CD4-positive, alpha-beta T cell treated with Interleukin-15 for 1 hour (primary cell): ENCODE measurements around the gene PLEK.
A peak's percentile ranks its signal among the peaks of the same experiment; 100 is the strongest.
"Not testable (repeated sequence)": the region's sequence is repeated elsewhere in the genome, so short reads cannot be mapped to it uniquely, and the experiment has no call there.

Source experiments
- DNase-seq: peaks from one replicate; pipeline ENCODE4 v3.0.0-alpha.2; 2020

PLEK gene

DNA sequence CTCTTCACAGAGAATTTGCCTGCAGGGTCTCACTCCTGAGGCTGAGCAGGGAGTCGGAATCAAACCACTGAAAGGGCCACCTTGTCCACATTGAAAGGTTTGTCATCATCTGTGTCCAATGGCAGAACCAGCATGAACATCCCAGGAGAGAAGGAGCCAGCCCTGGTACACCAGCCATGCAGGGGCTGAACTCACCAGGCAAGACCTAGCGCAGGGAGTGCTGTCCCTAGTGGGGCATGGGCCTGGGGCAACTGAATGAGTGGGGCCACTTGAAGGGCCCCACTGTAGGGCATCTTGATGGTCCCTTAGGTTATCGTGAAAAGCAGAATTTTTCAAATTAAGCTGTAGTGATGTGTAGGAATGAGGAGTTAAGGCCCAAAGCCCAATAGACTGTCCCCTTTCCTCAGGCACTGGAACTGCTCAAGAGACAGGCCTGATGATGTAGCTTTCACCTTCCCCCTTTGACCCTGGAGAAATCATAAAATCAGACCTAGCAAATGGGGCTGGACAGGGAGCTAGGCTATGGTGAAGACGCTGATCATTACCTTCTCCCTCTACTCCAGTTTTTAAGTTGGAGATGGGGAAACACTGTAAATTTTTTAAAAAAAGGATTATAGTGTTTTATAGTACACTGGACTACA, 8.4 kb upstream of the PLEK start:
- no peak for DNase-seq

DNA sequence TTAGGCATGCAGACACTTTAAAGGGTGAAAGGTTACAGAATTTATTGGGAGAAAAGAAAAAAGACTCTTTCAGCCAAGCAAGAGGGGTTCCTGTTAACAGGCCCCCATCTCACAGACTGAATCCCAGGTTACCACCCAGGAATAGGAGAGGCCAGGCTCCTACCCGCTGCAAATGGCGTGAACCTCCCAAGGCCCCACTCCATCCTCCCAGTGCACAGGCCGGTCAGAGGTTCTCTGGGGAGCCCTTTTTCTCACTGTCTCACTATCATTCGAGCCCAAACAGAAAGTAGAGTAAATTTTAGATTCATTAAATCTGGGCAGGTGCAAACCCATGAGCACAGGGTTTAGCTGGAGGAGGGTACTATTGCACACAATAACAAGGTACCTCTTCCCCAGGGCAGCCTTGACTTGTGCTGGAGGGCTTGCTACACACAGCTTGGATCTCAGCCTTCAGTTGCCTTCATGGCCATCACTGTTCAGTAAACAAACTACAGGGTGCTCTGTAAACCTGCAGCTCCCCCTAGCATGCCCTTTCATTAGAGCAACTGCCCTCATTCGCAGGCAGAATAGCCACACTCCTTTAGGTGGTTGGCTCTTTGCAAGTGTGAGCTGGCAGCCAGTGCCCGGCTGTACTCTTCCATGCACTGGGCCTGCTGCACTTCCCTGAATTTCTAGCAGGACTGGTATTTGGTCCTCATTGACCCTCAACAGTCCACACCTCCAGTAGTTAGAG, 7.3 kb upstream of the PLEK start:
- DNase-seq = peak; percentile 39

DNA sequence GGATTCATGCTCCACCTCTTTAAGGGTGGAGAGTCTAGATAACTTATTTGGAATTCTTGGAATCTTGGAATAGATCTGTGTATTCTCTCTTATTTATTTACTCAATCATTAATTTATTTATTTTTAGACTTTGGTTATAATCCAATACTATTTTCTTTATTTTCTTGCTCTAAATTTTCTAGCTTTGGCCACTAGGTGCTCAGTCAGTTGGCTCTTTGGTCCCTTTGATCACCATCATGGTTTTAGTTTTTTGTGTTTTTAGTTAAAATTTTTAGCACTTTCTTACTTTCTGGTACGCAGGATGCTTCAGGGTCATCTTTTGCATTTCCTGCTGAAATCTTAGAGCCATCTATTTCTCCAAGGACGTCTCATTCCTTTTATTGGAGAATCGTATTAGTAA, 5.2 kb upstream of the PLEK start:
- DNase-seq = no peak

DNA sequence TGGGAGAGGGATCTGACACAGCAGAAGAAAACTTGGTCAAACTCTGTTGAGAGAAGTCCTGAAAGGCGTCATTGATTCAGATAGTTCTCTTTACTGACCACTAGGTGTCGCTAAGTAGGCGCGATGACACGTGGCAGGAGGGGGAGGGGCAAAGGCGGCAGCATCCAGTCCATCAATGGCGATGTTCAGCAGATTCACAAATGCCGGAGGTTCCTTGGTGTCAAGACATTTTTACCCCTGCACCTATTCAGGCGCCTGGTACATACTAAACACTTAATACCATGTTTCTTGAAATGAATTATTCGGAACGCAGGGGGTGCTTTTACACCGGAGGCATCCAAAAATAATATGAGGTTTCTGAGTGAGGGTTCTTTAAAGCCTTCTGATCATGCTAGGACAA, 3.0 kb upstream of the PLEK start:
- DNase-seq = peak; percentile 83

DNA sequence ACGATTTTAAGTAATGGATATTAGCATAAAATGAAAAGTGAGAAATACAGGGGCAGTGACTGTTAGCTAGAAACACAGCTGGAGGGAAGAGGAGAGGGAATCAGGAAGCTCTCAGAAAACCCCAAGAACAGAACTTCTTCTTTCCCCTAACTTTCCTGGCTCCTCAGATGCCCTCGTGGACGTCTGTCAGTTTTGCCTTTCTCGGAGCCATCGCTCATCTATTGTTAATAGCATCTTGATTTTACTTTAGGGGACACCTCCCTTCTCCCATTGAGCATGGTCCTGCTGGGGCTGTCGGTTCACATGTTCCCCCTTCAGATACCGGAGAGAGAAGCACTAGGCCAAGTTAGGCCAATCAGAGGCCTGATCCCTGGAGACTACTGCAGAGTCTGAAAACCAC, 2.3 kb upstream of the PLEK start:
- DNase-seq = no peak

DNA sequence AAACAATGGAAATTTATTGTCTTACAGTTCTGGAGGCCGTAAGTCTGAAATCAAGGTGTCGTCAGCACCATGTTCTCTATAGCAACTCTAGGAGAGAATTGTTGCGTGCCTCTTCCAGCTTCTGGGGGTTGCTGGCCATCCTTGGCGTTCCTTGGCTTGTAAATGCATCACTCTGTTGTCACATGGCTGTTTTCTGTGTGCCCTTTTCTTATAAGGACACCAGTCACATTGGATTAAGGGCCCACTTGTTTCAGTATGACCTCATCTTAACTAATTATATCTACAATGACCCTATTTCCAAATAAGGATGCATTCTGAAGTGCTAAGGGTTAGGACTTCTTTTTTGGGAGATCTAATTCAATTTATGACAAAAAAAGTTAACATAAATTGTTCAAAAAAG, 1.4 kb upstream of the PLEK start:
- DNase-seq = no peak

DNA sequence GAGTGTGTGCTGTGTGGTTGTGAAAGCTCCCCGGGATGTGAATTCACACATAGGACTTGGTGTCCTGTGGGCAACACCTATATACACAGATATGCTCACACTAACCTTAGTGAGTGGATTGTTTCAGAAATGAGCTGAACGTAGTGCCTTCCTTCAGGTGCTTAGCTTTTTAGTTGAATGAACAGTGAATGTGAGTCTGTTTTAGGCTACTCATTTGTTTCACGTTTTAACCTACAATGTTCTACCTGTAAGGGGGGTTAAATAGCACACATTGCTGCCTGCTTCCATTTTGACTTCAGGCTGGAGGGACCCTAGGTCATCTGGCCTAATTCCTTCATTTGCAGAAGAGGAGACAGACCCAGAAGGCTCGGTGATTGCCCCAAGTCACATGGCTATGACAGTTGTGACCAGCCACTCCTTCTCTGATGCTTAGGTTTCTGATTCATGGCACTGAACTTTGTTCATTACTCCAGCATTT, 1.0 kb downstream of the PLEK start:
- DNase-seq = peak; percentile 64

DNA sequence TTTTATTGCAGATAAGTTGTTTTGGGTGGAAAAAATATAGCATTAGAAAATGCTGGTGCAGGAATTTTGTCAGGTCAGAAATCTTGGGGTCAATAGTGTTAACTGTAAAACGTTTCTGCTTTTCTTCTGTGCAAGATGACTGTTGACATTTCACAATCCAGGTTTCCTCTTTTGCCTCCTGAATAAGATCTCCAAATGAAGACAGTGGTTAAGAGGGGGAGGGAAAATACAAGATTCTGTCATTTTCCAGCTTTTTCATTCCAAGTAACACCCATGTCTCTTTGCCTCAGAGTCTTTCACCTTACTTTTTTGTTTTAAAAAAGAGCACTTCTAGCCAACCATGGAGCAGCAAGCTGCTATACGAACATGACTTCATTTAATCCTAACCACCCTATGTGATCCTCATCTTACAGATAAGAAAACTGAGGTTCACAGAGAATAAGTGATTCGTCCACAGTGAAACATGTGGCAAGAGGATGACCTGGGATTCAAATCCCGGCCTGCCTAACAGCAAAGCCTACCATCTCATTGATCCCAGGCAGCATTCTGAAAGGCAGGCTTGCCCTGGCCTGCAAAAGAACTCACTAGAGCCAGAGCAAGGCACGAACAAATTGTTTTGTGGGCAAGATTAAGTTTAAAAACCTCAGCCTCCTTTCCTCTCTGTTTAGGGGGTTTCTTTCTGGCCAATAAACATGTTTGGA, 3.0 kb downstream of the PLEK start:
- no peak for DNase-seq

DNA sequence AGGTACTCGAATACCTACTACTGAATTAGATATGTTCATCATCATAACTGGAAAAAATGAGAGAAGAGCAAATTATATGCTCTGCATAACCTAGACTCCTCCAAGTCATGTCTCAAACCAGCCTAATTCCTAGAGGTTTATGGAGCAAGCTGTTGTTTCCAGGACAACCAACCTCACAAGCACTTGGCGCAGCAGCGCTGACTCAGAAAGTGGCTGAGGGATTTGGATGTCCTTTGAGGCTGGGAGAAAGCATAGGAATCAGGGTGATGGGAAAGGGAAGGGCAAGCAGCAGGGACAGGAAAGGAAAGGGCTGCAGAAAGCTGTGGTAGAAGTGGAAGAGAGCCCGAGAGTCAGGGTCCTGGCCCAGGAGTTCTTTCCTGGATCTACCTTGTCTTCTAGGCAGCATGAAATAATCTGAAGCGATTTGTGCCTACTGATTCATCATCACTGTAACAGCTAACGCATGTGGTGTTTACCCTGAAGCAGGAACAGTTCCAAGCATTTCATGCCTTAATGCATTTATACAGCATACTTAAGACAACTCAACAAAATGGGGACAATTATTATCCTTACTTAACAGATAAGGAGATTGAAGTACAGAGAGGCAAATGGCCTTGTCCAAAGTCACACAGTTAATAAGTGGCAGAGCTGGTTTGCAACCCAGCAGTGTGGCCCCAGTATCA, 3.7 kb downstream of the PLEK start:
- DNase-seq = no peak

DNA sequence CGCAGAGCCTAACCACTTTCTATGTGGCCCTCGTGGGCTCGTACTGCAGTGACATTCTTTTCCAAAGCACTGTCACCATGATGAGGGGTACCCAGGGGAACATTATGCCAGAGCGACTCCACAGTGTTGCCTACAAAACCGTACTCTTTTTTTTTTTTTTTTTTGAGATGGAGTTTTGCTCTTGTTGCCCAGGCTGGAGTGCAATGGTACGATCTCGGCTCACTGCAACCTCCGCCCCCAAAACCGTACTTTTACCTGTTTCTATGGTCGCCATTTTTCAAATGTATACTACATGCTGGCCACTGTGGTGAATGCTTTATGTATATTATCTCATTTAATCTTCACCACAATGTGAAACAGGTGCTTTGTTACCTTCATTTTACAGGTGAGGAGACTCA, 4.3 kb downstream of the PLEK start:
- DNase-seq = no peak

DNA sequence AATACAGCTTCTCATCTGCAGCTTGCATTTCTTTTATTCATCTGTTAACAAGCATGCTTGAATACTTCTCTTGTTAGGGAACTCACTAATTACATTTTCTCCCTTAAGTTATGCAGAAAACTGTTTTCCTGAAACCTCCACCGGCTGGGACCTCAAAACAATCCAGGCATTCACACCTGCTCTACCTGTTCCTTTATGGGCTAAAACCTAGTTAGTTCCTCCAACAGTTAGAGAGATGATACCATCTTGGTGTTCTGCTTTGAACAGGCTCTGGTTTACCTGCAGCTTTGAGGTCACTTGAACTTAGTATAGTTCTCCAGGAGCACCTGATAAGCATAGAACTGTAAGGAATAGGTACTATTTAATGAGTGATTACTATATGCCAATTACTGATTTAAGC, 6.1 kb downstream of the PLEK start:
- no peak for DNase-seq

DNA sequence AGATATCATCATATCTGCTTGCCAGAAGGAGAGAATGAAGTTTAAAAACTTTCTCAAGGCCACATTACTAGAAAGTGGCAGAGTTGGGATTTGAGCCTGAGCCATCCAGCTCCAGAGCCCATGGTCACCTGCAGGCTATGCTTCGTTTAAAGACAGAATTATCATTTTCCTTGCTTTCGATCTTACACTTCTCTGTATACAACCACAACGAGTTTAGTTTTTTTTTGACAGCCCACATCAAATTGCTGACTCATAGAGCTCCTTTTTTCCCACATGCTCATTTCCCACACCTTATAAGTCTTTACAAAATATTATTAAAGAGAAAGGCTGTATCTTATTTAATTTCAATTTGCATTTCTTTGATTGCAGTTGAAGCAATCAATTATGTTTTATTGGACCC, 6.5 kb downstream of the PLEK start:
- DNase-seq = no peak

DNA sequence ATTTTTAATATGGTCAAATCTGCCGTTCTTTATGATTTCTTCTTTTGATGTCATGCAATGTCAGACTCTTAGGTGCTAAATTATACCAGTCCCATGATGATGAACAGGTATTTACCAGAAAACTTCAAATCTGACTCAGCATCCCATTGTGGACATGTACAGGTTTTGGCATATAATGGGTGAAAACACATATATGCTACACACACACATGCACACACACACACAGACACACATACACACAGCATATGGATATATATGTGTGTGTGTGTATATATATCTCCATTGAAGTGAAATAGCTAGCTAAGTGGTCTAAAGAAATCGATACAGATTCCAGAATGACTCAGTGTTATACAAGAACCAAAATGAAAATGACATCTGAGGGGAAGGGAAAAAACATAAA, 7.4 kb downstream of the PLEK start:
- no peak for DNase-seq

DNA sequence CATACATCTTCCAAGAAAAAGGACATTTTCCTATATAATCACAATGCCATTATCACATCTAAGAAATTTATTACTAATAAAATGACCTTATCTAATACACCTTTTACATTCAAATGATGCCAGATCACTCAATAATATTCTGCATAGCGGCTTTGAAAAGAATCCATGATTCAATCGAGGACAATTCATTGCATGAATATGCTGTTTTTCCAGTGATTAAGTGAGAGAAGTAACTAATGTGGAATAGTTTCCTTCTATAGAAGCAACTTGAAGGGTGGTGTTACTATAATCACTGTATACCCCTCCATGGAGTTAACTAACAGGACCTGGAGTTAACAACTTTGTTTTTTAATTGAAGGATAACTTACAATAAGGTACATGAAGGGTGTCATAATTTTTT, 9.1 kb downstream of the PLEK start:
- DNase-seq = no peak

DNA sequence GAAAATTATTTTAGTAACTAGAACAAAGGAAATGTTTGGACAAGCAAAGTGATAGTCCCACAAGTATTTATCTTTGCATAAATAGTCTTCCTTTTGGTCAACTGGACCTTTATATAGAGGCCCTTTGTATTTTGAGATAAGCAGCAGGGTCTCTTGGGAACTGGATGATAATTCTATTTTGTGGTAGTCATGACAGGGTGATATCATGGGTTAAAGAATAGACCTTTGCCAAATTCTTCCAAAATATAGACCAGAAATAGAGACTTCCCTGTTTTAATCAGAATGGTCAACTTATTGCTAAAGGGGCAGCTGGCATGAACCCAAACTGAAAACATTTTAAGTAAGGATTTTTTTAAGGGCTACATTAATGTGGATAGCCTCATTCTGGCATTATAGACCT, 10.5 kb downstream of the PLEK start:
- DNase-seq = no peak

DNA sequence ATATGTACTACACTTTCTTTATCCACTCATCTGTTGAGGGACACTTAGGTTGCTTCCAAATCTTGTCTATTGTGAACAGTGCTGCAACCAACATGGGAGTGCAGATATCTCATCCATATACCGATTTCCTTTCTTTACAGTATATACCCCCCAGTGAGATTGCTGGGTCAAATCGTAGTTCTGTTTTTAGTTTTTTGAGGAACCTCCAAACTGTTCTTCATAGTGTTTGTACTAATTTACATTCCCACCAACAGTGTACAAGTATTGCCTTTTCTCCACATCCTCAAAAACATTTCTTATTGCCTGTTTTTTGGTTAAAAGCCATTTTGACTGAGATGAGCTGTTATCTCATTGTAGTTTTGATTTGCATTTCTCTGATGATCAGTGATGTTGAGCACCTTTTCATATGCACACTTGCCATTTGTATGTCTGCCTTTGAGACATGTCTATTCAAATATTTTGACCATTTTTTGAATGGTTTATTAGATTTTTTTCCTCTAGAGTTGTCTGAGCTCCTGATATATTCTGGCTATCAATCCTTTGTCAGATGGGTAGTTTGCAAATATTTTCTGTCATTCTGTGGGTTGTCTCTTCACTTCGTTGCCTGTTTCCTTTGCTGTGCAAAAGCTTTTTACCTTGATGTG, 12.2 kb downstream of the PLEK start:
- DNase-seq = no peak

DNA sequence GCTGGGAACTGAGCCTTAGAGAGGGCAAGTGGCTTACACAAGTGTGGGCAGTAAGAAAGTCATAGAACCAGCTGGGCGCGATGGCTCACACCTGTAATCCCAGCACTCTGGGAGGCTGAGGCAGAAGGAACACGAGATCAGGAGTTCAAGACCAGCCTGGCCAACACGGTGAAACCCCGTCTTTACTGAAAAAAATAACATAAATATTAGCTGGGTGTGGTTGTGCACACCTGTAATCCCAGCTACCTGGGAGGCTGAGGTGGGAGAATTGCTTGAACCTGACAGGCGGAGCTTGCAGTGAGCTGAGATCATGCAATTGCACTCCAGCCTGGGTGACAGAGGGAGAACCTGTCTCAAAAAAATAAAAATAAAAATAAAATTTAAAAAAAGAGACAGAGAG, 13.7 kb downstream of the PLEK start:
- not testable (repeated sequence) for DNase-seq

DNA sequence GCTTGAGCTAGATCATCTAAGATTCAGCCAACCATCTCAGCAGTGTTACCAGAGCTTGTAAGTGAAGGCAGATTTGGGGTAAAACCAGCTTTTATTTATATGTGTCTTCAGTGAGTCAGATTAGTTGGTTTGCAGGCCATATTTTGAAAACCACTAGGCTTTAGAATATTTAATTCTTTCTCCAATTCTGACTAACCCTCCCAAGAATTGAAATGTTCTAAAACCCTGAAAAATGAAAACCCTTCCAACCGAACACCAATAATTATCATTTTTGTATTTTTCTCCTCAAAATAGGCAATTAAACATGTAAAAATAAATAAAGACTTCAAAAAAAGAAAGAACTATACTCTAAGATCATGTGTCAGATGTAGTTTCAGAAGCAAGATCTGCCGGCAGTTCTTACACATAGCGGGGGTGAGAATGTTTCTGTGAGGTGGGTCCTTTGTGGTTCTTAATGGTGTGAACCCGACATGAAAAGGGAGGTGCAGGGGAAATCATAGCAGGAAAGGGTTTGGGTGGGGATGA, 14.2 kb downstream of the PLEK start:
- no peak for DNase-seq

DNA sequence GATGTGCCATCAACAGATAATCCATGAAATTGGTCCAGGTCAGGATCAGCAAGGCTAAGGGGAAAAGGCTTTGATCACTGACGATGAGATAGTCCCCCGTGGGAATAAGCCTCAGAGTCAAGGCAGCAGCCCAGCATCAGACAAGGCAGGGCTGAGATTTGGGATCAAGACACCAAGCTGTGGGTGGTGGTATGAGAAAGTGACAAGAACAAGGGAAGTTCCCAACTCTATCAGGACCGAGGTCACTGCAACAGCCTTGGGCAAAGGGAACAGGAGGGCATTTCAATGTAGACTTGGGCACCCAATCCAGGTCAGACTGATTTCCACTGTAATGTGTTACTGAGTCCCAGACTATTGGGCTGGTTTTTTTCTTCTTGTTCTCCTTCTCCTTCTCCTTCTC, 18.7 kb downstream of the PLEK start:
- no peak for DNase-seq

DNA sequence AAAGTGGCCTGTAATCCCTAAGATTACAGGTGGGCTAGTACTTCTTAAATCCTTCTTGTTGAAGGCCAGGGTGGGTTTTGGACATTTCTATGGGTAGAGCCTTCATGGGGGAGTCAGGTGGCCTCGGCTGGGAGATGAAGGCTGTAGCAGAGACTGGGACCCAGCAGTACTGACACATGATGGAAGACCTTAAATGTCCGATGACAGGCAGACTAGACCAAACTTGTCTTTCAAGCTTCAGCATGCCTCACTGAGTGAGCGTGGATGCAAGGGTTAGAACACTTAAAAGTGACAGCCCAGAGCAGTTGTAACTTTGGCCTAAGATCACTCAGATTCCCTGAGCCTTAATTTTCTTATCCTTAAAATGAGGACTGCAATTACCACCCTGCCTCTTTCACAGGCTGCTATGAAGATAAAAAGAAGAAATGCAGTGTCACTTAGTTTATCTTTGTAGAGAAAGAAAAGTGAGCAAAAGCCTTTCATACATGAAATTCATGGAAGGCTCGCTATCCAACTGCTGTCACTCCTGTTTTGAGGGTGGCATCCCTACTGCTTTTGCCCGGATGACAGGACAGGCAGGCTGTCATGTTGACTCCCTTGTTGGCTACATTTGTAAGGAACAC, 19.5 kb downstream of the PLEK start:
- DNase-seq = no peak

DNA sequence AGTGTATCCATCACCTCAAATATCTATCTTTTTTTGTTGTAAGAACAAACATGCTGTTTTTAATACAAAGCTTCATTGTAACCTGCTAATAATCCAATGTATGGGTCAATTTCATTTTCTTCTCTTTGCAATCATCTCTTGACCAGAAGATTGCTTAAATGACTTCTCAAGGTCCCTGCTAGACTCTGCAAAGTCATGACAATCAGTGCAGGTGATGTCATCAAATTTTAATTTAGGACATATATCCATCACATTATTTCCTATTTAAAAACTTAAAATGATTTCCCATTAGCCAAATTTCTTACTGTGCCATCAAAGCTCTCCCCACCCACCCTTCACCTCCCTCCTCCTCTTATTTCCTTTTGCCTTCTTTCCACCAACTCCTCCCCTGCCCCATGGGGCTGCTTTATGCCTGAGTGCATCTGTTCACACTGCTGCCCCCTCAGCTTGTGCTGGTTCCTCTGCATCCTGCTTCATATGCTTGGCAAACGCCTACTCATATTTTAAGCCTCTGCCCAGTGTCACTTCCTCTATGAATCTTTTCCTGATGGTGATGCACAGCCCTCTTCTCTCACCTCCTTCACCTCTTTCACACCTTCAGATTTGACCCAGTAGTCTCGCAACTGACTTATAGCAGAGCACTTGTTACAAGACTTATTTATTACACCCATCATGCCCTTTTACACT, 20.3 kb downstream of the PLEK start:
- peak; percentile 66 for DNase-seq

DNA sequence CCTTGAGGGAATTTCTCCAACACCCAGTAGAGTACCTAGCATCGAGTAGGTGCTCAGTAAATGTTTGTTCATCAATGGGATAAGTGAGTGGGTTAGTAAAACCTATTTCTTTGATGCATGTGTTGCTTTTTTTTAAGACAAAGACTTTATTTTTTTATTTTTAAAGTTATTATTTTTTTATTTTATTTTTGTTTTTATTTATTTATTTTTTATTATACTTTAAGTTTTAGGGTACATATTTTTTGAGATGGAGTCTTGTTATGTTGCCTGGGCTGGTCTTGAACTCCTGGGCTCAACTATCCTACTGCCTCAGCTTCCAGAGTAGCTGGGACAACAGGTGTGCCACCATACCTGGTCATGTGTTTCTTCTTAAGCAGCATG, 20.8 kb downstream of the PLEK start:
- DNase-seq = no peak
